Peyer's patch (tissue), 4 donors: ENCODE results near the gene COL9A3. TPM values are rescaled to one million over a fixed set of nuclear protein-coding genes. Genes with fewer than 3 reads are reported as not detected.

Experiments used
- DNase-seq, 3 donors: peaks; one replicate each; pipeline ENCODE4 v3.0.0-alpha.2; 2017 to 2019
- H3K27ac ChIP-seq, 4 donors: fragments of 200-600 bp; sonication (generic); one replicate each; pipeline ENCODE4 v1.5.1; 2016 to 2019
- H3K27me3 ChIP-seq, 2 donors: fragments of 200-600 bp; sonication (generic); one replicate each; pipeline ENCODE4 v1.5.1; 2019
- H3K36me3 ChIP-seq, 3 donors: fragments of 200-600 bp; sonication (generic); one replicate each; pipeline ENCODE4 v1.5.1; 2016 to 2019
- H3K4me1 ChIP-seq, 4 donors: fragments of 200-600 bp; sonication (generic); one replicate each; pipeline ENCODE4 v1.5.1; 2016 to 2019
- H3K4me3 ChIP-seq, 4 donors: fragments of 200-600 bp; sonication (generic); 1 replicate in 3 of 4; 2 replicates in 1 of 4; pipeline ENCODE4 v1.5.1; 2016 to 2019; ENCODE audit warnings: mild to moderate bottlenecking in 1 of 4
- H3K9me3 ChIP-seq, 4 donors: fragments of 200-600 bp; sonication (generic); one replicate each; pipeline ENCODE4 v1.5.1; 2016 to 2019; ENCODE audit warnings: mild to moderate bottlenecking in 1 of 4
- POLR2A ChIP-seq, 2 donors: fragments of 450-650 bp; IDR thresholded peaks; one replicate each; pipeline ENCODE4 v1.5.1; 2017; ENCODE audit warnings: antibody characterized with exemption in 2 of 2, mild to moderate bottlenecking in 2 of 2, moderate library complexity in 2 of 2
- total RNA-seq, 4 donors: library from RNA; depleted of rRNA; stranded (reverse); fragments of >200 nt; gene quantifications; one replicate each; pipeline ENCODE4 v1.1.0, GENCODE V29; 2016
- TF ChIP-seq, protein P1 (sequence below), 6 experiments: fragments of 450-650 bp in 4 of 6; fragments of 200-600 bp in 2 of 6; sonication (generic) in 1 of 6; IDR thresholded peaks; one replicate each; pipeline ENCODE4 v1.5.1; 2017 to 2019; ENCODE audit warnings: antibody characterized with exemption in 6 of 6, mild to moderate bottlenecking in 3 of 6, moderate library complexity in 1 of 6

Gene COL9A3
- total RNA-seq, 4 donors from 2014 or later = 3.3 to 19.8 (median 4.1) TPM

GRCh38 chr20:62814060-62814708 lies 2.7 kb upstream of the COL9A3 start:
- DNase-seq = no peak
- H3K36me3 ChIP-seq = peaks cover 0 to 43% (median 0%) of the 10 kb centered on the region in 3 donors
- H3K9me3 ChIP-seq = no peaks in the 10 kb centered on the region
- H3K4me3 ChIP-seq = no peak overlapping the region
- peaks cover 0 to 38% of the 10 kb centered on the region in 2 donors for H3K27me3 ChIP-seq
- no peak overlapping the region for H3K27ac ChIP-seq
- peaks cover 8 to 40% (median 19%) of the 10 kb centered on the region in 4 donors for H3K4me1 ChIP-seq
- TF ChIP-seq, protein P1, sequence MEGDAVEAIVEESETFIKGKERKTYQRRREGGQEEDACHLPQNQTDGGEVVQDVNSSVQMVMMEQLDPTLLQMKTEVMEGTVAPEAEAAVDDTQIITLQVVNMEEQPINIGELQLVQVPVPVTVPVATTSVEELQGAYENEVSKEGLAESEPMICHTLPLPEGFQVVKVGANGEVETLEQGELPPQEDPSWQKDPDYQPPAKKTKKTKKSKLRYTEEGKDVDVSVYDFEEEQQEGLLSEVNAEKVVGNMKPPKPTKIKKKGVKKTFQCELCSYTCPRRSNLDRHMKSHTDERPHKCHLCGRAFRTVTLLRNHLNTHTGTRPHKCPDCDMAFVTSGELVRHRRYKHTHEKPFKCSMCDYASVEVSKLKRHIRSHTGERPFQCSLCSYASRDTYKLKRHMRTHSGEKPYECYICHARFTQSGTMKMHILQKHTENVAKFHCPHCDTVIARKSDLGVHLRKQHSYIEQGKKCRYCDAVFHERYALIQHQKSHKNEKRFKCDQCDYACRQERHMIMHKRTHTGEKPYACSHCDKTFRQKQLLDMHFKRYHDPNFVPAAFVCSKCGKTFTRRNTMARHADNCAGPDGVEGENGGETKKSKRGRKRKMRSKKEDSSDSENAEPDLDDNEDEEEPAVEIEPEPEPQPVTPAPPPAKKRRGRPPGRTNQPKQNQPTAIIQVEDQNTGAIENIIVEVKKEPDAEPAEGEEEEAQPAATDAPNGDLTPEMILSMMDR (IDR thresholded peaks at IDR 0.05) = no peak
- TF ChIP-seq POLR2A (IDR thresholded peaks at IDR 0.05) = no peak

- H3K4me1 ChIP-seq = peaks cover 8 to 45% (median 19%) of the 10 kb centered on the region in 4 donors
- peaks cover 0 to 38% (median 0%) of the 10 kb centered on the region in 3 donors for H3K36me3 ChIP-seq
- no peak for TF ChIP-seq POLR2A (IDR thresholded peaks at IDR 0.05)
- TF ChIP-seq, protein P1 (IDR thresholded peaks at IDR 0.05) = no peak
- H3K9me3 ChIP-seq = no peaks in the 10 kb centered on the region
- H3K27ac ChIP-seq = no peak overlapping the region
- no peak overlapping the region for H3K4me3 ChIP-seq
- no peak for DNase-seq
- H3K27me3 ChIP-seq = peaks cover 0 to 38% of the 10 kb centered on the region in 2 donors
Measured at GRCh38 chr20:62814709-62815065, 2.2 kb upstream of the COL9A3 start.

DNA sequence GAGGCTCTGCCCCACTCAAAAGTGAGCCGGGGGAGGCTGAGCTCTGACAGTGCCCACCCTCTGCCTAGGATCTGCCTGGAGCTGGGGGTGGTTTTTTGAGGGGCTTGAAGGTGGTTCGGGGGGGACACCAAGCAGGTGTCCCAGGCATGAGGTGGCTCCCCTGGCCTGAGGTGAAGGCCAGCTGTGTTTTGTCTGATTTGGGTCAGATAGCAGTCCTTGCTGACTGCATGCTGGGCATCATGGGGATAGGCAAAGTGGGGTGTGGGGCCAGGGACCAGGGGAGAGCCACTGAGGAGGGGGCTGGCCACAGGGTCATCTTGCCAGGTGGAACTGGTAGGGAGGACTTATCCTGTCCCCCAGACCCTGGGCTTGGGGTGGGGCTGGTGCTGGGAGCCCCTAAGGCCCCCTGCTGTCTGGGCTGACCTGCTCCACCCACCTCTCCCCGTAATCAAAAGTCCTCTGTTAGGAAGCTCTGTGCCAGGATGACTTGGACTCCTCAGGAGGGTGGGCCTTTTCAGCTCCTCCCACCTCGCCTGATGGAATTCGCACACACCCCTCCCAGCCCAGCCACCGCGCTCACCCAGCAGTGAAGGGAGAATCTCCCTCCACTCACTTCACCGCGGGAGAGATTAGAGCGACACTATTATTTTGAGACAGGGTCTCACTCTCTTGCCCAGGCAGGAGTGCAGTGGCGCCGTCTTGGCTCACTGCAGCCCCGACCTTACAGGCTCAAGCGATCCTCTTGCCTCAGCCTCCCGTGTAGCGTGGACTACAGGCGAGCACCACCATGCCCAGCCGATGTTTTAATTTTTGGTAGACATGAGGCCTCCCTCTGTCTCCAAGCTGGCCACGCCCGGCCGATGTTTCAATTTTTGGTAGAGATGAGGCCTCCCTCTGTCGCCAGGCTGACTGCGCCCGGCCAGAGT lies 1.5 kb upstream of the COL9A3 start:
- H3K4me3 ChIP-seq = no peak overlapping the region
- peaks cover 0 to 38% of the 10 kb centered on the region in 2 donors for H3K27me3 ChIP-seq
- no peak for DNase-seq
- H3K4me1 ChIP-seq = peaks cover 8 to 45% (median 19%) of the 10 kb centered on the region in 4 donors
- H3K36me3 ChIP-seq = peaks cover 0 to 32% (median 0%) of the 10 kb centered on the region in 3 donors
- TF ChIP-seq, protein P1 (IDR thresholded peaks at IDR 0.05) = no peak
- TF ChIP-seq POLR2A (IDR thresholded peaks at IDR 0.05) = no peak
- no peaks in the 10 kb centered on the region for H3K9me3 ChIP-seq
- H3K27ac ChIP-seq = no peak overlapping the region

DNA sequence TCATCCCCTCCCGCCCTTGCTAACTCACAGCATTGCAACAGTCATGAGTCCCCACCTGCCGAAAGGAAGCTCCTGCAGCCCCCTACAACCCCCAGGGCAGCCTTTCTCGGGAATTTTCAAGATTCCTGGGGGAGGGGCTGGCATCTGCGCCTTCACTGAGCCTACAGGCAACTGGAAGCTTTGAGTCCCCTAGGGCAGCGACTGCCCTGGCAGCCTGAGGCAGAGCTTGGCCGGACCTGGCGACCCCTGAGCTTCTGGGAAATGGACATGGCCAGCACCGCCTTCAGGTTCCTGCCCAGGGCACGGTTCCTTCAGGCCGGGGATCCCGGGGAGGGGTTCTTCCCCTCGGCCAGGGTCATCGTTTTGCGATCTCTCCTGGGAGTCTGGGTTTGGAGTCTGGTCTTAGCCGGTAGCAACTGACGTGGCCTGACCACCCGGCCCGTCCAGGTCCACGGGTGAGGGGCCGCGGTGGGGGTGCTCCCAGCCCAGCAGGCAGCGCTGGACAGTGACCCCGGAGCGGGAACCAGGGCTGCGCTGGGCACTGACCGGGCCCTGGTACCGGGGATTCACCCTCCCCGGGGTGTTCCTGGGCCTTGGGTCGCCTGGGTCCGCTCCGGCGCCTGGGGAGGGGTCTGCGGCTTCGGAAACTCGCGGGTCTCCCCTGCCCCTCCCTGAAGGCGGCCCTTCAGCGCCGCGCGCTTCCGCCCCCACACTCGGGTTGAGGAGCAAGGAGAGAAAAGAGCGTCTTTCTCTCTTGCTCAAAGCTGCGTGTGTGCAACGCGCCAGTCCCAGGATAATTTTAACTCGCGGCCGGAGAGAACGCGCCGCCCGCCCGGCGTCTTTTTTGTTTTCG lies 593 bp upstream of the COL9A3 start:
- H3K4me1 ChIP-seq = peaks cover 8 to 45% (median 19%) of the 10 kb centered on the region in 4 donors
- H3K36me3 ChIP-seq = peaks cover 0 to 22% (median 0%) of the 10 kb centered on the region in 3 donors
- peaks cover 0 to 38% of the 10 kb centered on the region in 2 donors for H3K27me3 ChIP-seq
- no peak for DNase-seq
- H3K27ac ChIP-seq = no peak overlapping the region
- peak overlapping the region in 3 of 4 donors; percentile 34 to 44 (median 41) for H3K4me3 ChIP-seq
- TF ChIP-seq, protein P1 (IDR thresholded peaks at IDR 0.05) = no peak
- no peak for TF ChIP-seq POLR2A (IDR thresholded peaks at IDR 0.05)
- H3K9me3 ChIP-seq = no peaks in the 10 kb centered on the region

- H3K4me3 ChIP-seq = no peak overlapping the region
- H3K27ac ChIP-seq = no peak overlapping the region
- DNase-seq = no peak
Measured at GRCh38 chr20:62817975-62818591, 1.2 kb downstream of the COL9A3 start.

More at GRCh38 chr20:62817975-62818591, 1.2 kb downstream of the COL9A3 start:
- H3K36me3 ChIP-seq = peaks cover 0 to 4% (median 0%) of the 10 kb centered on the region in 3 donors
- H3K4me1 ChIP-seq = peaks cover 8 to 45% (median 19%) of the 10 kb centered on the region in 4 donors
- no peak for TF ChIP-seq POLR2A (IDR thresholded peaks at IDR 0.05)
- TF ChIP-seq, protein P1 (IDR thresholded peaks at IDR 0.05) = no peak
- no peaks in the 10 kb centered on the region for H3K9me3 ChIP-seq
- peaks cover 0 to 38% of the 10 kb centered on the region in 2 donors for H3K27me3 ChIP-seq
